Measurements from ENCODE around the gene BET1L. TPM values are rescaled to one million over a fixed set of nuclear protein-coding genes. Genes with fewer than 3 reads are reported as not detected.

BET1L gene
- total RNA-seq, 1 donor from 2014 or later = 24.0 TPM

- no peaks in the 10 kb centered on the region for H3K9me3 ChIP-seq (replicated peaks)
- no peak overlapping the region for H3K27ac ChIP-seq (replicated peaks)
- H3K4me1 ChIP-seq = peaks cover 51% of the 10 kb centered on the region
- peaks cover 31% of the 10 kb centered on the region for H3K36me3 ChIP-seq
- no peak for DNase-seq
- TF ChIP-seq, protein P1, sequence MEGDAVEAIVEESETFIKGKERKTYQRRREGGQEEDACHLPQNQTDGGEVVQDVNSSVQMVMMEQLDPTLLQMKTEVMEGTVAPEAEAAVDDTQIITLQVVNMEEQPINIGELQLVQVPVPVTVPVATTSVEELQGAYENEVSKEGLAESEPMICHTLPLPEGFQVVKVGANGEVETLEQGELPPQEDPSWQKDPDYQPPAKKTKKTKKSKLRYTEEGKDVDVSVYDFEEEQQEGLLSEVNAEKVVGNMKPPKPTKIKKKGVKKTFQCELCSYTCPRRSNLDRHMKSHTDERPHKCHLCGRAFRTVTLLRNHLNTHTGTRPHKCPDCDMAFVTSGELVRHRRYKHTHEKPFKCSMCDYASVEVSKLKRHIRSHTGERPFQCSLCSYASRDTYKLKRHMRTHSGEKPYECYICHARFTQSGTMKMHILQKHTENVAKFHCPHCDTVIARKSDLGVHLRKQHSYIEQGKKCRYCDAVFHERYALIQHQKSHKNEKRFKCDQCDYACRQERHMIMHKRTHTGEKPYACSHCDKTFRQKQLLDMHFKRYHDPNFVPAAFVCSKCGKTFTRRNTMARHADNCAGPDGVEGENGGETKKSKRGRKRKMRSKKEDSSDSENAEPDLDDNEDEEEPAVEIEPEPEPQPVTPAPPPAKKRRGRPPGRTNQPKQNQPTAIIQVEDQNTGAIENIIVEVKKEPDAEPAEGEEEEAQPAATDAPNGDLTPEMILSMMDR (IDR thresholded peaks at IDR 0.05; ENCODE audit: borderline replicate concordance) = no peak
- intact Hi-C loops (cut with micrococcal nuclease) = no loop called here
- no peak overlapping the region for H3K4me3 ChIP-seq
- no peaks in the 10 kb centered on the region for H3K27me3 ChIP-seq (ENCODE audit: low read depth)
Measured at GRCh38 chr11:203056-203944, 3.9 kb downstream of the BET1L start.

DNA sequence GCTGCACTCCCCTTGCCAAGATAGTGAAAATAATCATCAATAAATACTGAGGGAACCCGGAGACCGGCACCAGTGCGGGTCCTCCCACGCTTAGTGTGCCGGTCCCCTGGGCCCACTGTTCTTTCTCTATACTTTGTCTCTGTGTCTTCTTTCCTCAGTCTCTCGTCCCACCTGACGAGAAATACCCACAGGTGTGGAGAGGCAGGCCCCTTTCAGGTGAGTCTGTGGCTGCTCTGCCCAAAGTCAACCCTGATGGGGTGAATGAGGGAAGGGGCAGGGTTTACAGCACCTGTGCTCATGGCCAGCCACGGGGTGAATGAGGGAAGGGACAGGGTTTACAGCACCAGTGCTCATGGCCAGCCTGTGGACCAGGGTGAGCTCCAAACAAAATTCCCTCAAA is 4.7 kb downstream of the BET1L start:
- no peak overlapping the region for H3K27ac ChIP-seq (replicated peaks)
- peaks cover 31% of the 10 kb centered on the region for H3K36me3 ChIP-seq
- TF ChIP-seq, protein P1 (IDR thresholded peaks at IDR 0.05; ENCODE audit: borderline replicate concordance) = no peak
- no peak overlapping the region for H3K4me3 ChIP-seq
- DNase-seq = no peak
- intact Hi-C loops (cut with micrococcal nuclease) = no loop called here
- H3K4me1 ChIP-seq = peaks cover 43% of the 10 kb centered on the region
- H3K27me3 ChIP-seq (ENCODE audit: low read depth) = no peaks in the 10 kb centered on the region
- no peaks in the 10 kb centered on the region for H3K9me3 ChIP-seq (replicated peaks)

GRCh38 chr11:201966-202365 is 5.2 kb downstream of the BET1L start:
- Histone ChIP-seq H3K4me3 (no peak overlapping the region), H3K4me1 (peaks cover 40% of the 10 kb centered on the region), H3K36me3 (peaks cover 31% of the 10 kb centered on the region), H3K27me3 (ENCODE audit: low read depth) (no peaks in the 10 kb centered on the region), H3K27ac (replicated peaks) (no peak overlapping the region), H3K9me3 (replicated peaks) (no peaks in the 10 kb centered on the region)
- DNase-seq = no peak
- intact Hi-C loops (cut with micrococcal nuclease) = no loop called here
- TF ChIP-seq, protein P1 (IDR thresholded peaks at IDR 0.05; ENCODE audit: borderline replicate concordance) = no peak

GRCh38 chr11:200224-201003 is 6.8 kb downstream of the BET1L start:
- Histone ChIP-seq H3K9me3 (replicated peaks) (no peaks in the 10 kb centered on the region), H3K36me3 (peaks cover 30% of the 10 kb centered on the region), H3K27ac (replicated peaks) (no peak overlapping the region), H3K27me3 (ENCODE audit: low read depth) (no peaks in the 10 kb centered on the region), H3K4me3 (no peak overlapping the region), H3K4me1 (peaks cover 24% of the 10 kb centered on the region)
- intact Hi-C loops (cut with micrococcal nuclease) = no loop called here
- no peak for DNase-seq
- TF ChIP-seq, protein P1 (IDR thresholded peaks at IDR 0.05; ENCODE audit: borderline replicate concordance) = no peak

GRCh38 chr11:199782-200181 is 7.4 kb downstream of the BET1L start:
- intact Hi-C loops (cut with micrococcal nuclease) = no loop called here
- Histone ChIP-seq H3K4me3 (no peak overlapping the region), H3K27me3 (ENCODE audit: low read depth) (no peaks in the 10 kb centered on the region), H3K9me3 (replicated peaks) (no peaks in the 10 kb centered on the region), H3K36me3 (peaks cover 24% of the 10 kb centered on the region), H3K4me1 (peaks cover 18% of the 10 kb centered on the region), H3K27ac (replicated peaks) (no peak overlapping the region)
- TF ChIP-seq, protein P1 (IDR thresholded peaks at IDR 0.05; ENCODE audit: borderline replicate concordance) = no peak
- no peak for DNase-seq
